SK-N-SH (cell line): ENCODE data around the gene COMT. TPM values are rescaled to one million over a fixed set of nuclear protein-coding genes. Genes with fewer than 3 reads are reported as not detected.

Source experiments
- CTCF ChIA-PET: fragments of 300-600, 350-600 bp; formaldehyde crosslinking; extraction: SDS; loops from one replicate; lab custom pipeline; 2021; lab: Yijun Ruan, JAX
- POLR2A ChIA-PET: fragments of 350-600 bp; sonication (Branson Sonifier 250); formaldehyde crosslinking; extraction: SDS; loops from one replicate; lab custom pipeline; 2020; ENCODE audit warnings: antibody characterized with exemption, inconsistent platforms; lab: Yijun Ruan, JAX
- DNase-seq: peaks from one replicate; pipeline ENCODE4 v3.0.0; 2012
- H2AFZ ChIP-seq: fragments of 200-600 bp; sonication (generic); 2 replicates; pipeline ENCODE4 v1.8.1; 2016; ENCODE audit warnings: antibody characterized with exemption, mild to moderate bottlenecking, low read depth
- H3F3A ChIP-seq: fragments of 200-600 bp; sonication (generic); replicated peaks from 2 replicates; pipeline ENCODE3; 2016; ENCODE audit warnings: antibody characterized with exemption, mild to moderate bottlenecking; ENCODE audit not compliant: insufficient read depth
- H3K27ac ChIP-seq, 2 experiments: fragments of 200-500 bp in 1 of 2; fragments of 200-600 bp in 1 of 2; sonication (Bioruptor generic) in 1 of 2; sonication (generic), shearing (Covaris generic) in 1 of 2; 2 replicates each; pipeline versions ENCODE4 v1.5.1 to v1.6.1; 2014 to 2016; ENCODE audit warnings: low read depth in 2 of 2, inconsistent platforms in 1 of 2, low read length in 1 of 2, mild to moderate bottlenecking in 1 of 2, mixed read lengths in 1 of 2
- H3K27me3 ChIP-seq: fragments of 200-600 bp; sonication (generic), shearing (Covaris generic); 2 replicates; pipeline ENCODE4 v1.6.1; 2016; ENCODE audit warnings: mixed run types; ENCODE audit not compliant: insufficient read depth
- H3K36me3 ChIP-seq, 2 experiments: fragments of 200-500 bp in 1 of 2; fragments of 200-600 bp in 1 of 2; sonication (Bioruptor generic) in 1 of 2; sonication (generic) in 1 of 2; replicated peaks in 1 of 2; 2 replicates each; pipeline versions ENCODE3 to v1.5.1; 2014 to 2016; ENCODE audit warnings: low read length in 1 of 2, mild to moderate bottlenecking in 1 of 2; ENCODE audit not compliant: insufficient read depth in 2 of 2, control insufficient read depth in 1 of 2
- H3K4me1 ChIP-seq, 2 experiments: fragments of 200-500 bp in 1 of 2; fragments of 200-600 bp in 1 of 2; sonication (Bioruptor generic) in 1 of 2; sonication (generic), shearing (Covaris generic) in 1 of 2; 2 replicates each; pipeline versions ENCODE4 v1.5.1 to v1.6.1; 2014 to 2016; ENCODE audit warnings: low read depth in 1 of 2, low read length in 1 of 2, mixed run types in 1 of 2; ENCODE audit not compliant: insufficient read depth in 2 of 2, control insufficient read depth in 1 of 2
- H3K4me2 ChIP-seq: fragments of 200-600 bp; sonication (generic), shearing (Covaris generic); 2 replicates; pipeline ENCODE4 v1.6.1; 2017; ENCODE audit warnings: mixed run types
- H3K4me3 ChIP-seq, 2 experiments: fragments of 200-500 bp in 1 of 2; fragments of 200-600 bp in 1 of 2; sonication (Bioruptor generic) in 1 of 2; sonication (generic), shearing (Covaris generic) in 1 of 2; 2 replicates each; pipeline versions ENCODE4 v1.5.1 to v1.8.1; 2014 to 2016; ENCODE audit warnings: low read depth in 2 of 2, inconsistent platforms in 1 of 2, low read length in 1 of 2, mild to moderate bottlenecking in 1 of 2, mixed read lengths in 1 of 2, moderate library complexity in 1 of 2
- H3K79me2 ChIP-seq: fragments of 200-600 bp; sonication (generic); 2 replicates; pipeline ENCODE4 v1.8.1; 2017; ENCODE audit warnings: mild to moderate bottlenecking; ENCODE audit not compliant: insufficient read depth
- H3K9ac ChIP-seq: fragments of 200-600 bp; sonication (generic); 2 replicates; pipeline ENCODE4 v1.6.1; 2017; ENCODE audit warnings: mixed run types
- H3K9me2 ChIP-seq: fragments of 200-600 bp; sonication (generic); 2 replicates; pipeline ENCODE4 v1.6.1; 2017; ENCODE audit warnings: mixed run types
- H3K9me3 ChIP-seq: fragments of 200-600 bp; sonication (generic); 2 replicates; pipeline ENCODE4 v1.6.1; 2017; ENCODE audit warnings: mixed run types, mild to moderate bottlenecking, moderate library complexity
- H4K20me1 ChIP-seq: fragments of 200-600 bp; sonication (generic); 2 replicates; pipeline ENCODE4 v1.6.1; 2017; ENCODE audit warnings: mild to moderate bottlenecking, mixed run types; ENCODE audit not compliant: insufficient read depth
- CHD2 ChIP-seq: fragments of 150-350 bp; IDR thresholded peaks from 2 replicates; pipeline ENCODE4 v1.6.1; 2018; ENCODE audit warnings: low read length; ENCODE audit not compliant: partially characterized antibody
- EP300 ChIP-seq, 2 experiments: IDR thresholded peaks; 2 replicates each; pipeline versions ENCODE4 v1.4.0 to v1.6.1; 2012; ENCODE audit warnings: borderline replicate concordance in 1 of 2, low read depth in 1 of 2, low read length in 1 of 2
- FOXJ3 ChIP-seq: sonication (generic); formaldehyde crosslinking; IDR thresholded peaks from 2 replicates; pipeline ENCODE4 v1.5.1; 2020; ENCODE audit warnings: mild to moderate bottlenecking, missing genetic modification reagents
- FOXM1 ChIP-seq: IDR thresholded peaks from 2 replicates; pipeline ENCODE4 v1.4.0; 2012; ENCODE audit warnings: low read depth, mild to moderate bottlenecking
- GABPA ChIP-seq: IDR thresholded peaks from 2 replicates; pipeline ENCODE4 v1.4.0; 2012; ENCODE audit warnings: low read depth, mild to moderate bottlenecking
- GATA2 ChIP-seq: sonication (generic); formaldehyde crosslinking; IDR thresholded peaks from 2 replicates; pipeline ENCODE4 v1.5.0; 2020; ENCODE audit warnings: mild to moderate bottlenecking, missing genetic modification reagents
- JUND ChIP-seq: IDR thresholded peaks from 2 replicates; pipeline ENCODE4 v1.4.0; 2012
- RCOR1 ChIP-seq: fragments of 150-350 bp; IDR thresholded peaks from 2 replicates; pipeline ENCODE4 v1.6.1; 2017; ENCODE audit warnings: antibody characterized with exemption, low read length
- SIN3A ChIP-seq: IDR thresholded peaks from 2 replicates; pipeline ENCODE4 v1.6.1; 2012; ENCODE audit warnings: low read depth, mild to moderate bottlenecking, low read length, moderate library complexity, borderline replicate concordance
- TAF1 ChIP-seq: IDR thresholded peaks from 2 replicates; pipeline ENCODE4 v1.6.1; 2012; ENCODE audit warnings: low read depth, mild to moderate bottlenecking, low read length, moderate library complexity, borderline replicate concordance
- TEAD4 ChIP-seq: IDR thresholded peaks from 2 replicates; pipeline ENCODE4 v1.4.0; 2012; ENCODE audit warnings: mild to moderate bottlenecking, borderline replicate concordance; ENCODE audit not compliant: insufficient read depth
- WGBS: methylation state at CpG from one replicate; pipeline ENCODE4 v1.1.6; 2017; ENCODE audit warnings: low lambda C conversion rate; 5-methylcytosine and 5-hydroxymethylcytosine counted together
- polyA plus RNA-seq, 3 experiments: library from polyadenylated mRNA; depleted of rRNA; stranded (reverse); fragments of >200 nt; gene quantifications; 2 replicates each; pipeline ENCODE4 v1.2.3, GENCODE V29; 2012
- TF ChIP-seq, protein P1 (sequence below): IDR thresholded peaks from 2 replicates; pipeline ENCODE4 v1.4.0; 2012; ENCODE audit warnings: low read depth

COMT gene
- polyA plus RNA-seq, 1 of the 3 experiments (the other 2 are of a cell fraction), result 343 TPM

GRCh38 chr22:20000246-20001081 lies 58.9 kb downstream of the COMT start:
- Histone ChIP-seq H2AFZ (no peak overlapping the region), H3K4me1 (peaks cover 0 to 70% of the 10 kb centered on the region in 2 experiments; a peak in 2 of 4 replicates), H3K27ac (peak overlapping the region in 1 of 2 experiments; percentile 97; a peak in 2 of 4 replicates), H3K9ac (no peak overlapping the region), H3K4me2 (no peak overlapping the region), H4K20me1 (no peaks in the 10 kb centered on the region), H3K9me2 (no peaks in the 10 kb centered on the region), H3K9me3 (peaks cover 16% of the 10 kb centered on the region; the same call in 1 of the 2 replicates), H3K36me3 (peaks cover 0 to 10% of the 10 kb centered on the region in 2 experiments), H3F3A (no peaks in the 10 kb centered on the region), H3K4me3 (no peak overlapping the region), H3K27me3 (no peaks in the 10 kb centered on the region), H3K79me2 (no peaks in the 10 kb centered on the region)
- TF ChIP-seq GATA2 (CRISPR knock-in tag) (no peak), EP300 (IDR thresholded peaks at IDR 0.05; ENCODE audit: borderline replicate concordance in 1 of 2, low read depth in 1 of 2, low read length in 1 of 2) (peak in 1 of 2 experiments; percentile 38; a peak in 1 of 4 replicates), FOXJ3 (CRISPR knock-in tag) (peak; percentile 39; the same call in 1 of the 2 replicates)
- 81% methylated on average over 10 of the region's 14 CpGs for WGBS
- DNase-seq, result peak; percentile 64
- CTCF ChIA-PET, result interaction anchor here (0.7 to 5.0 kb wide), 7 partner anchors 10 to 90 kb away, joined by 3 to 31 read pairs (median 12); no protein-coding TSS in a partner anchor
- POLR2A ChIA-PET, result no interaction called here

GRCh38 chr22:20001082-20001638 lies 59.6 kb downstream of the COMT start:
- Histone ChIP-seq H3K4me1 (peaks cover 0 to 63% of the 10 kb centered on the region in 2 experiments; a peak in 1 of 4 replicates), H3K27me3 (no peaks in the 10 kb centered on the region), H3K79me2 (no peaks in the 10 kb centered on the region), H3K4me2 (no peak overlapping the region), H3K9me3 (peaks cover 16% of the 10 kb centered on the region; the same call in 1 of the 2 replicates), H3K9ac (no peak overlapping the region), H3K36me3 (peaks cover 0 to 10% of the 10 kb centered on the region in 2 experiments), H4K20me1 (no peaks in the 10 kb centered on the region), H2AFZ (no peak overlapping the region), H3K27ac (peak overlapping the region in 1 of 2 experiments; percentile 97; a peak in 1 of 4 replicates), H3F3A (no peaks in the 10 kb centered on the region), H3K9me2 (no peaks in the 10 kb centered on the region), H3K4me3 (no peak overlapping the region)
- no peak for DNase-seq
- POLR2A ChIA-PET, result no interaction called here
- no peak for TF ChIP-seq FOXM1
- no peak for TF ChIP-seq TEAD4
- no peak for TF ChIP-seq TAF1
- no peak for TF ChIP-seq GABPA
- no peak for TF ChIP-seq SIN3A
- TF ChIP-seq RCOR1, result no peak
- no peak for TF ChIP-seq CHD2
- no peak for TF ChIP-seq EP300 (IDR thresholded peaks at IDR 0.05; ENCODE audit: borderline replicate concordance in 1 of 2, low read depth in 1 of 2, low read length in 1 of 2)
- TF ChIP-seq JUND, result no peak
- TF ChIP-seq, protein P1, sequence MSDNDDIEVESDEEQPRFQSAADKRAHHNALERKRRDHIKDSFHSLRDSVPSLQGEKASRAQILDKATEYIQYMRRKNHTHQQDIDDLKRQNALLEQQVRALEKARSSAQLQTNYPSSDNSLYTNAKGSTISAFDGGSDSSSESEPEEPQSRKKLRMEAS, result no peak
- CTCF ChIA-PET, result interaction anchor here (0.9 to 5.0 kb wide), 3 partner anchors 11 to 30 kb away, joined by 4 to 31 read pairs (median 12); no protein-coding TSS in a partner anchor
- 76% methylated on average over 5 of the region's 11 CpGs for WGBS
